Activated CD4-positive, alpha-beta memory T cell treated with anti-CD3 and anti-CD28 coated beads, Interleukin-2, amount 10 ng/mL, durations not matched to agents 7 days and 5 days (primary cell): Measurements from ENCODE around the gene ULBP3. TPM values are rescaled to one million over a fixed set of nuclear protein-coding genes. Genes with fewer than 3 reads are reported as not detected.

Experiments used
- CTCF ChIA-PET: fragments of 350-600 bp; sonication (Branson Sonifier 250); formaldehyde crosslinking; loops from one replicate; lab custom pipeline; 2021; ENCODE audit warnings: antibody characterized with exemption, inconsistent platforms; lab: Charles Lee
- POLR2A ChIA-PET: fragments of 350-600 bp; sonication (Branson Sonifier 250); formaldehyde crosslinking; loops from one replicate; lab custom pipeline; 2021; ENCODE audit warnings: antibody characterized with exemption; lab: Charles Lee
- DNase-seq: peaks from one replicate; pipeline ENCODE4 v3.0.0-alpha.2; 2020
- H3K27ac Mint-ChIP-seq: one replicate; pipeline ENCODE4 v1.8.0; 2021; ENCODE audit warnings: mild to moderate bottlenecking, mixed read lengths
- H3K27me3 Mint-ChIP-seq: one replicate; pipeline ENCODE4 v1.8.0; 2021; ENCODE audit warnings: mixed read lengths
- H3K36me3 Mint-ChIP-seq: one replicate; pipeline ENCODE4 v1.8.0; 2021; ENCODE audit warnings: low read depth, mixed read lengths
- H3K4me1 Mint-ChIP-seq: one replicate; pipeline ENCODE4 v1.8.0; 2021; ENCODE audit warnings: mixed read lengths
- H3K4me3 Mint-ChIP-seq: one replicate; pipeline ENCODE4 v1.8.0; 2021; ENCODE audit warnings: mild to moderate bottlenecking, mixed read lengths
- H3K9me3 Mint-ChIP-seq: one replicate; pipeline ENCODE4 v1.8.0; 2021; ENCODE audit warnings: mixed read lengths
- total RNA-seq, 2 experiments: library from RNA; stranded (reverse); gene quantifications; one replicate each; pipeline ENCODE4 v1.2.3, GENCODE V29; 2021

ULBP3 gene
- total RNA-seq, 2 experiments from 2014 or later, result 2.2 to 3.5 TPM

- Mint-ChIP-seq H3K27ac (no peak overlapping the region), H3K27me3 (peaks cover 53% of the 10 kb centered on the region), H3K9me3 (no peaks in the 10 kb centered on the region), H3K36me3 (no peaks in the 10 kb centered on the region), H3K4me1 (no peaks in the 10 kb centered on the region), H3K4me3 (no peak overlapping the region)
- CTCF ChIA-PET, result interaction anchor here (0.7 to 3.6 kb wide), 2 partner anchors 11 to 18 kb away, joined by 3 to 20 read pairs; no protein-coding TSS in a partner anchor
- POLR2A ChIA-PET, result no interaction called here
- DNase-seq, result no peak
Measured at GRCh38 chr6:150053450-150053849, 15.5 kb downstream of the ULBP3 start.

- H3K27ac Mint-ChIP-seq, result no peak overlapping the region
- no peaks in the 10 kb centered on the region for H3K36me3 Mint-ChIP-seq
- H3K4me3 Mint-ChIP-seq, result no peak overlapping the region
- DNase-seq, result no peak
- ChIA-PET POLR2A (no interaction called here), CTCF (interaction anchor here (1.4 kb wide), 1 partner anchor 345 kb away, joined by 4 read pairs; no protein-coding TSS in a partner anchor)
- no peaks in the 10 kb centered on the region for H3K9me3 Mint-ChIP-seq
- H3K4me1 Mint-ChIP-seq, result no peaks in the 10 kb centered on the region
- peaks cover 66% of the 10 kb centered on the region for H3K27me3 Mint-ChIP-seq
Measured at GRCh38 chr6:150050846-150051245, 18.1 kb downstream of the ULBP3 start.

- Mint-ChIP-seq H3K9me3 (no peaks in the 10 kb centered on the region), H3K4me3 (no peak overlapping the region), H3K36me3 (no peaks in the 10 kb centered on the region), H3K27ac (no peak overlapping the region), H3K27me3 (peaks cover 54% of the 10 kb centered on the region), H3K4me1 (no peaks in the 10 kb centered on the region)
- no peak for DNase-seq
- ChIA-PET CTCF (no interaction called here), POLR2A (no interaction called here)
Measured at GRCh38 chr6:150048099-150048498, 20.8 kb downstream of the ULBP3 start.

GRCh38 chr6:150046943-150047342 lies 22.0 kb downstream of the ULBP3 start:
- H3K36me3 Mint-ChIP-seq, result no peaks in the 10 kb centered on the region
- POLR2A ChIA-PET, result no interaction called here
- no peaks in the 10 kb centered on the region for H3K9me3 Mint-ChIP-seq
- H3K27me3 Mint-ChIP-seq, result peaks cover 52% of the 10 kb centered on the region
- H3K27ac Mint-ChIP-seq, result no peak overlapping the region
- no peak for DNase-seq
- no peaks in the 10 kb centered on the region for H3K4me1 Mint-ChIP-seq
- no peak overlapping the region for H3K4me3 Mint-ChIP-seq
- CTCF ChIA-PET, result no interaction called here

- no peaks in the 10 kb centered on the region for H3K9me3 Mint-ChIP-seq
- H3K27ac Mint-ChIP-seq, result no peak overlapping the region
- DNase-seq, result no peak
- POLR2A ChIA-PET, result no interaction called here
- no peaks in the 10 kb centered on the region for H3K4me1 Mint-ChIP-seq
- CTCF ChIA-PET, result no interaction called here
- peaks cover 61% of the 10 kb centered on the region for H3K27me3 Mint-ChIP-seq
- no peaks in the 10 kb centered on the region for H3K36me3 Mint-ChIP-seq
- H3K4me3 Mint-ChIP-seq, result no peak overlapping the region
Measured at GRCh38 chr6:150044621-150045145, 24.2 kb downstream of the ULBP3 start.

- H3K4me3 Mint-ChIP-seq, result no peak overlapping the region
- no peaks in the 10 kb centered on the region for H3K9me3 Mint-ChIP-seq
- H3K4me1 Mint-ChIP-seq, result peaks cover 3% of the 10 kb centered on the region
- no peak for DNase-seq
- POLR2A ChIA-PET, result no interaction called here
- no peaks in the 10 kb centered on the region for H3K36me3 Mint-ChIP-seq
- CTCF ChIA-PET, result no interaction called here
- no peak overlapping the region for H3K27ac Mint-ChIP-seq
- peaks cover 70% of the 10 kb centered on the region for H3K27me3 Mint-ChIP-seq
Measured at GRCh38 chr6:150043501-150044412, 25.2 kb downstream of the ULBP3 start.

GRCh38 chr6:150043096-150043495 lies 25.8 kb downstream of the ULBP3 start:
- H3K27me3 Mint-ChIP-seq, result peaks cover 73% of the 10 kb centered on the region

GRCh38 chr6:150038202-150039062 lies 30.5 kb downstream of the ULBP3 start:
- H3K27me3 Mint-ChIP-seq, result peaks cover 86% of the 10 kb centered on the region
- no peaks in the 10 kb centered on the region for H3K9me3 Mint-ChIP-seq
- H3K4me3 Mint-ChIP-seq, result no peak overlapping the region
- H3K27ac Mint-ChIP-seq, result no peak overlapping the region
- peaks cover 18% of the 10 kb centered on the region for H3K4me1 Mint-ChIP-seq
- ChIA-PET POLR2A (no interaction called here), CTCF (no interaction called here)
- peaks cover 5% of the 10 kb centered on the region for H3K36me3 Mint-ChIP-seq
- no peak for DNase-seq

More at GRCh38 chr6:150043096-150043495, 25.8 kb downstream of the ULBP3 start:
- H3K27ac Mint-ChIP-seq, result no peak overlapping the region
- ChIA-PET POLR2A (no interaction called here), CTCF (no interaction called here)
- no peaks in the 10 kb centered on the region for H3K36me3 Mint-ChIP-seq
- H3K4me1 Mint-ChIP-seq, result peaks cover 8% of the 10 kb centered on the region
- no peak overlapping the region for H3K4me3 Mint-ChIP-seq
- H3K9me3 Mint-ChIP-seq, result no peaks in the 10 kb centered on the region
- DNase-seq, result no peak

GRCh38 chr6:150037526-150038201 lies 31.3 kb downstream of the ULBP3 start:
- no peaks in the 10 kb centered on the region for H3K9me3 Mint-ChIP-seq
- no peak for DNase-seq
- peaks cover 18% of the 10 kb centered on the region for H3K4me1 Mint-ChIP-seq
- no peak overlapping the region for H3K27ac Mint-ChIP-seq
- H3K27me3 Mint-ChIP-seq, result peaks cover 88% of the 10 kb centered on the region
- H3K36me3 Mint-ChIP-seq, result peaks cover 5% of the 10 kb centered on the region
- CTCF ChIA-PET, result no interaction called here
- H3K4me3 Mint-ChIP-seq, result no peak overlapping the region
- POLR2A ChIA-PET, result interaction anchor here (0.5 kb wide), 1 partner anchor 95 kb away, joined by 3 read pairs; no protein-coding TSS in a partner anchor

- H3K27me3 Mint-ChIP-seq, result peaks cover 83% of the 10 kb centered on the region
- DNase-seq, result no peak
- ChIA-PET POLR2A (no interaction called here), CTCF (interaction anchor here (2.0 kb wide), 1 partner anchor 19 kb away, joined by 6 read pairs; no protein-coding TSS in a partner anchor)
- H3K27ac Mint-ChIP-seq, result no peak overlapping the region
- H3K36me3 Mint-ChIP-seq, result peaks cover 5% of the 10 kb centered on the region
- H3K9me3 Mint-ChIP-seq, result no peaks in the 10 kb centered on the region
- H3K4me1 Mint-ChIP-seq, result peaks cover 18% of the 10 kb centered on the region
- no peak overlapping the region for H3K4me3 Mint-ChIP-seq
Measured at GRCh38 chr6:150036081-150036480, 32.8 kb downstream of the ULBP3 start.

- POLR2A ChIA-PET, result no interaction called here
- H3K4me3 Mint-ChIP-seq, result no peak overlapping the region
- DNase-seq, result no peak
- H3K27me3 Mint-ChIP-seq, result peaks cover 69% of the 10 kb centered on the region
- peaks cover 5% of the 10 kb centered on the region for H3K36me3 Mint-ChIP-seq
- H3K4me1 Mint-ChIP-seq, result peaks cover 11% of the 10 kb centered on the region
- H3K9me3 Mint-ChIP-seq, result no peaks in the 10 kb centered on the region
- CTCF ChIA-PET, result no interaction called here
- no peak overlapping the region for H3K27ac Mint-ChIP-seq
Measured at GRCh38 chr6:150033207-150033771, 35.6 kb downstream of the ULBP3 start.

- CTCF ChIA-PET, result no interaction called here
Measured at GRCh38 chr6:150032598-150032997, 36.3 kb downstream of the ULBP3 start.

More at GRCh38 chr6:150032598-150032997, 36.3 kb downstream of the ULBP3 start:
- POLR2A ChIA-PET, result no interaction called here
- no peaks in the 10 kb centered on the region for H3K9me3 Mint-ChIP-seq
- H3K4me1 Mint-ChIP-seq, result peaks cover 7% of the 10 kb centered on the region
- no peak for DNase-seq
- H3K27ac Mint-ChIP-seq, result no peak overlapping the region
- peaks cover 73% of the 10 kb centered on the region for H3K27me3 Mint-ChIP-seq
- H3K36me3 Mint-ChIP-seq, result peaks cover 5% of the 10 kb centered on the region
- no peak overlapping the region for H3K4me3 Mint-ChIP-seq
